ENCODE data around the gene RBPMS2. TPM values are rescaled to one million over a fixed set of nuclear protein-coding genes. Genes with fewer than 3 reads are reported as not detected.

RBPMS2 gene
- total RNA-seq, 6 experiments from 2014 or later = 0.14 TPM; not detected in 5

GRCh38 chr15:64773606-64774005, 1.8 kb downstream of the RBPMS2 start:
- Mint-ChIP-seq H3K27me3 (ENCODE audit: insufficient read depth) (peaks cover 27% of the 10 kb centered on the region), H3K9me3 (no peaks in the 10 kb centered on the region), H3K4me3 (no peak overlapping the region), H3K27ac (no peak overlapping the region), H3K36me3 (ENCODE audit: low read depth) (no peaks in the 10 kb centered on the region), H3K4me1 (ENCODE audit: low read depth) (no peaks in the 10 kb centered on the region)
- TF ChIP-seq CTCF (IDR thresholded peaks at IDR 0.05) = no peak
- DNase-seq = no peak

- H3K4me3 Mint-ChIP-seq = no peak overlapping the region
- no peak for TF ChIP-seq CTCF (IDR thresholded peaks at IDR 0.05)
- no peaks in the 10 kb centered on the region for H3K4me1 Mint-ChIP-seq (ENCODE audit: low read depth)
- peaks cover 22% of the 10 kb centered on the region for H3K27me3 Mint-ChIP-seq (ENCODE audit: insufficient read depth)
- H3K9me3 Mint-ChIP-seq = no peaks in the 10 kb centered on the region
- H3K27ac Mint-ChIP-seq = no peak overlapping the region
- no peaks in the 10 kb centered on the region for H3K36me3 Mint-ChIP-seq (ENCODE audit: low read depth)
- no peak for DNase-seq
Measured at GRCh38 chr15:64772964-64773363, 2.4 kb downstream of the RBPMS2 start.

GRCh38 chr15:64772488-64772887, 2.9 kb downstream of the RBPMS2 start:
- no peak for DNase-seq
- Mint-ChIP-seq H3K9me3 (no peaks in the 10 kb centered on the region), H3K4me1 (ENCODE audit: low read depth) (no peaks in the 10 kb centered on the region), H3K4me3 (no peak overlapping the region), H3K27ac (no peak overlapping the region), H3K36me3 (ENCODE audit: low read depth) (no peaks in the 10 kb centered on the region), H3K27me3 (ENCODE audit: insufficient read depth) (peaks cover 18% of the 10 kb centered on the region)
- no peak for TF ChIP-seq CTCF (IDR thresholded peaks at IDR 0.05)

GRCh38 chr15:64770626-64771025, 4.8 kb downstream of the RBPMS2 start:
- no peak overlapping the region for H3K4me3 Mint-ChIP-seq
- no peaks in the 10 kb centered on the region for H3K4me1 Mint-ChIP-seq (ENCODE audit: low read depth)
- H3K27ac Mint-ChIP-seq = no peak overlapping the region
- H3K9me3 Mint-ChIP-seq = no peaks in the 10 kb centered on the region
- H3K36me3 Mint-ChIP-seq (ENCODE audit: low read depth) = no peaks in the 10 kb centered on the region
- no peak for DNase-seq
- H3K27me3 Mint-ChIP-seq (ENCODE audit: insufficient read depth) = peaks cover 12% of the 10 kb centered on the region
- TF ChIP-seq CTCF (IDR thresholded peaks at IDR 0.05) = no peak

GRCh38 chr15:64767203-64767602, 8.2 kb downstream of the RBPMS2 start:
- peaks cover 2% of the 10 kb centered on the region for H3K27me3 Mint-ChIP-seq (ENCODE audit: insufficient read depth)
- no peak overlapping the region for H3K27ac Mint-ChIP-seq
- no peaks in the 10 kb centered on the region for H3K36me3 Mint-ChIP-seq (ENCODE audit: low read depth)
- no peaks in the 10 kb centered on the region for H3K4me1 Mint-ChIP-seq (ENCODE audit: low read depth)
- H3K9me3 Mint-ChIP-seq = no peaks in the 10 kb centered on the region
- DNase-seq = no peak
- H3K4me3 Mint-ChIP-seq = no peak overlapping the region
- TF ChIP-seq CTCF (IDR thresholded peaks at IDR 0.05) = no peak

GRCh38 chr15:64766058-64766457, 9.3 kb downstream of the RBPMS2 start:
- H3K4me3 Mint-ChIP-seq = no peak overlapping the region
- peaks cover 4% of the 10 kb centered on the region for H3K27me3 Mint-ChIP-seq (ENCODE audit: insufficient read depth)
- DNase-seq = no peak
- no peaks in the 10 kb centered on the region for H3K4me1 Mint-ChIP-seq (ENCODE audit: low read depth)
- no peaks in the 10 kb centered on the region for H3K9me3 Mint-ChIP-seq
- H3K36me3 Mint-ChIP-seq (ENCODE audit: low read depth) = no peaks in the 10 kb centered on the region
- no peak overlapping the region for H3K27ac Mint-ChIP-seq
- TF ChIP-seq CTCF (IDR thresholded peaks at IDR 0.05) = no peak
